ENCODE results near the gene MED7. TPM values are rescaled to one million over a fixed set of nuclear protein-coding genes. Genes with fewer than 3 reads are reported as not detected.
A peak's percentile ranks its signal among the peaks of the same experiment; 100 is the strongest.

The MED7 gene
- total and polyA plus RNA-seq, 9 of the 15 experiments (the other 6 are each of a cell fraction or from before 2014, with no cell fraction given) = 4.5 to 38.7 (median 12.2) TPM

- TF ChIP-seq TFAM (CRISPR knock-in tag; conservative IDR thresholded peaks at IDR 0.05) = no peak
- TF ChIP-seq KLF6 (CRISPR knock-in tag; IDR thresholded peaks at IDR 0.05; ENCODE audit: borderline replicate concordance) = no peak
- TF ChIP-seq PHF21A (IDR thresholded peaks at IDR 0.05; ENCODE audit: borderline replicate concordance, low read depth) = no peak
- no peak for TF ChIP-seq KHSRP (IDR thresholded peaks at IDR 0.05)
- peak in 1 of 2 experiments; percentile 36; a peak in 1 of 3 replicates for TF ChIP-seq CBX3 (IDR thresholded peaks at IDR 0.05; ENCODE audit: borderline replicate concordance in 1 of 2, low read length in 2 of 2)
- TF ChIP-seq DACH1 (IDR thresholded peaks at IDR 0.05; ENCODE audit: partially characterized antibody) = peak; percentile 48
- TF ChIP-seq RNF219 (CRISPR knock-in tag; IDR thresholded peaks at IDR 0.05) = no peak
- TF ChIP-seq MEF2D (tag; conservative IDR thresholded peaks at IDR 0.05; ENCODE audit: low read depth) = 0 out of 2 replicates have a peak, but pooled peaks have one; percentile 34
- no peak for TF ChIP-seq CAMTA2 (CRISPR knock-in tag; conservative IDR thresholded peaks at IDR 0.05)
- peak; percentile 76 for TF ChIP-seq POLR2B (IDR thresholded peaks at IDR 0.05; ENCODE audit: low read depth, partially characterized antibody)
- TF ChIP-seq ZNF212 (CRISPR knock-in tag; IDR thresholded peaks at IDR 0.05) = no peak
- TF ChIP-seq EHMT2 (IDR thresholded peaks at IDR 0.05) = no peak
- no peak for TF ChIP-seq DNMT1 (IDR thresholded peaks at IDR 0.05)
- peak; percentile 72 for TF ChIP-seq VEZF1 (CRISPR knock-in tag; IDR thresholded peaks at IDR 0.05)
- TF ChIP-seq CBX1 (IDR thresholded peaks at IDR 0.05; ENCODE audit: low read depth) = peak; percentile 90
- TF ChIP-seq EGR1 (conservative IDR thresholded peaks at IDR 0.05) = peak; percentile 32
- TF ChIP-seq HMG20A (CRISPR knock-in tag; conservative IDR thresholded peaks at IDR 0.05) = no peak
- TF ChIP-seq HDAC3 (IDR thresholded peaks at IDR 0.05; ENCODE audit: borderline replicate concordance, partially characterized antibody) = peak; percentile 38
- 0 out of 2 replicates have a peak, but pooled peaks have one; percentile 74 for TF ChIP-seq ATF6 (CRISPR knock-in tag; IDR thresholded peaks at IDR 0.05)
These were observed at the start of gene MED7 (continued) for GRCh38 chr5:157142317-157143126.
